K562 (cell line): ENCODE results near the gene AQP6. TPM values are rescaled to one million over a fixed set of nuclear protein-coding genes. Genes with fewer than 3 reads are reported as not detected.

Source experiments
- SAFB ChIP-seq: fragments of 200-400 bp; formaldehyde crosslinking; IDR thresholded peaks from 2 replicates; pipeline ENCODE4 v1.6.1; 2017; ENCODE audit warnings: low read depth, low read length, borderline replicate concordance
- SREBF1 ChIP-seq: fragments of 150-350 bp; IDR thresholded peaks from 2 replicates; pipeline ENCODE4 v1.6.1; 2014; ENCODE audit warnings: antibody characterized with exemption, low read depth, low read length, borderline replicate concordance
- TFAM ChIP-seq: fragments of 250-450 bp; sonication (Bioruptor Pico); conservative IDR thresholded peaks from 2 replicates; pipeline ENCODE4 v1.5.0; 2021; ENCODE audit warnings: mild to moderate bottlenecking, moderate library complexity
- ZEB2 ChIP-seq: fragments of 450-650 bp; IDR thresholded peaks from 2 replicates; pipeline ENCODE4 v1.6.1; 2016
- ZFX ChIP-seq: sonication (generic); formaldehyde crosslinking; IDR thresholded peaks from 2 replicates; pipeline ENCODE4 v1.8.0; 2022; ENCODE audit warnings: mild to moderate bottlenecking, missing genetic modification reagents, moderate library complexity
- polyA plus RNA-seq, 8 experiments: library from polyadenylated mRNA; depleted of rRNA in 4 of 8; stranded (reverse) in 5 of 8; unstranded in 3 of 8; fragments of >200 nt; fragmentation: Nextera tagmentation in 2 of 8; fragmentation: Illumina TruSeq in 1 of 8; extraction: Ambion mirVana in 2 of 8; extraction: Trizol in 1 of 8; gene quantifications; 2 replicates each; pipeline versions ENCODE4 v1.2.1 to v1.2.3, GENCODE V29; 2011 to 2014; ENCODE audit warnings: inconsistent platforms in 1 of 8, missing spikeins in 1 of 8
- total RNA-seq, 7 experiments: library from RNA; depleted of rRNA in 6 of 7; stranded (reverse); fragments of >200 nt in 6 of 7; fragmentation: Illumina TruSeq in 2 of 7; extraction: Trizol in 2 of 7; gene quantifications; 2 replicates each; pipeline versions ENCODE4 v1.2.1 to v1.2.3, GENCODE V29; 2011 to 2021; ENCODE audit warnings: low replicate concordance in 1 of 7
- TF ChIP-seq, protein P1 (sequence below): fragments of 450-650 bp; formaldehyde crosslinking; IDR thresholded peaks from 2 replicates; pipeline ENCODE4 v1.4.0; 2022; ENCODE audit warnings: mild to moderate bottlenecking, moderate library complexity
- TF ChIP-seq, protein P2 (sequence below): fragments of 450-650 bp; IDR thresholded peaks from 2 replicates; pipeline ENCODE4 v1.6.1; 2014; ENCODE audit warnings: low read depth, mild to moderate bottlenecking, moderate library complexity, borderline replicate concordance
- TF ChIP-seq, protein P3 (sequence below): fragments of 200-800 bp; sonication (Bioruptor generic); IDR thresholded peaks from 2 replicates; pipeline ENCODE4 v1.6.1; 2017; ENCODE audit warnings: missing genetic modification characterization, missing compliant biosample characterization
- TF ChIP-seq, protein P4 (sequence below), 3 experiments: fragments of 200-800 bp in 1 of 3; sonication (Bioruptor generic) in 1 of 3; sonication (generic) in 1 of 3; formaldehyde crosslinking in 1 of 3; IDR thresholded peaks; 2 replicates each; pipeline versions ENCODE4 v1.6.1 to v1.8.0; 2016 to 2022; ENCODE audit warnings: mild to moderate bottlenecking in 2 of 3, missing compliant biosample characterization in 2 of 3, missing genetic modification characterization in 2 of 3, missing genetic modification reagents in 1 of 3

Gene AQP6
- total and polyA plus RNA-seq, 9 of the 15 experiments (the other 6 are each of a cell fraction or from before 2014, with no cell fraction given) = 0.05 to 0.12 TPM; not detected in 7

DNA sequence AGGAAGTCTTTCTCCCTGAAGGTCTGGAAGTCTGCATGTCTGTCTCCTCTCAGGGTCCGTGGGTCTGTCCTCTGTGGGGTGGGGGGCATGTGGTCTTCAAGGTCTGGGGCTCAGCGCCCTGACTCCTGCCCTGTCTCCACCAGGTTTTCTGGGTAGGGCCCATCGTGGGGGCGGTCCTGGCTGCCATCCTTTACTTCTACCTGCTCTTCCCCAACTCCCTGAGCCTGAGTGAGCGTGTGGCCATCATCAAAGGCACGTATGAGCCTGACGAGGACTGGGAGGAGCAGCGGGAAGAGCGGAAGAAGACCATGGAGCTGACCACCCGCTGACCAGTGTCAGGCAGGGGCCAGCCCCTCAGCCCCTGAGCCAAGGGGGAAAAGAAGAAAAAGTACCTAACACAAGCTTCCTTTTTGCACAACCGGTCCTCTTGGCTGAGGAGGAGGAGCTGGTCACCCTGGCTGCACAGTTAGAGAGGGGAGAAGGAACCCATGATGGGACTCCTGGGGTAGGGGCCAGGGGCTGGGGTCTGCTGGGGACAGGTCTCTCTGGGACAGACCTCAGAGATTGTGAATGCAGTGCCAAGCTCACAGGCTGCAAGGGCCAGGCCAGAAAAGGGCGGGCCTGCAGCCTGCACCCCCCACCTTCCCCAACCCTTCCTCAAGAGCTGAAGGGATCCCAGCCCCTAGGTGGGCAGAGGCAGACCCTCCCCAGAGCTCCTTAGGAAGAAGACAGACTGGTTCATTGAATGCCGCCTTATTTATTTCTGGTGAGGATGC lies 7.7 kb upstream of the AQP6 start (continued):
- TF ChIP-seq ZFX (CRISPR knock-in tag) (no peak), SREBF1 (no peak), TFAM (CRISPR knock-in tag) (no peak), SAFB (no peak), ZEB2 (no peak)
- TF ChIP-seq, protein P1, sequence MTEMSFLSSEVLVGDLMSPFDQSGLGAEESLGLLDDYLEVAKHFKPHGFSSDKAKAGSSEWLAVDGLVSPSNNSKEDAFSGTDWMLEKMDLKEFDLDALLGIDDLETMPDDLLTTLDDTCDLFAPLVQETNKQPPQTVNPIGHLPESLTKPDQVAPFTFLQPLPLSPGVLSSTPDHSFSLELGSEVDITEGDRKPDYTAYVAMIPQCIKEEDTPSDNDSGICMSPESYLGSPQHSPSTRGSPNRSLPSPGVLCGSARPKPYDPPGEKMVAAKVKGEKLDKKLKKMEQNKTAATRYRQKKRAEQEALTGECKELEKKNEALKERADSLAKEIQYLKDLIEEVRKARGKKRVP (CRISPR knock-in tag) = no peak
- TF ChIP-seq, protein P2, sequence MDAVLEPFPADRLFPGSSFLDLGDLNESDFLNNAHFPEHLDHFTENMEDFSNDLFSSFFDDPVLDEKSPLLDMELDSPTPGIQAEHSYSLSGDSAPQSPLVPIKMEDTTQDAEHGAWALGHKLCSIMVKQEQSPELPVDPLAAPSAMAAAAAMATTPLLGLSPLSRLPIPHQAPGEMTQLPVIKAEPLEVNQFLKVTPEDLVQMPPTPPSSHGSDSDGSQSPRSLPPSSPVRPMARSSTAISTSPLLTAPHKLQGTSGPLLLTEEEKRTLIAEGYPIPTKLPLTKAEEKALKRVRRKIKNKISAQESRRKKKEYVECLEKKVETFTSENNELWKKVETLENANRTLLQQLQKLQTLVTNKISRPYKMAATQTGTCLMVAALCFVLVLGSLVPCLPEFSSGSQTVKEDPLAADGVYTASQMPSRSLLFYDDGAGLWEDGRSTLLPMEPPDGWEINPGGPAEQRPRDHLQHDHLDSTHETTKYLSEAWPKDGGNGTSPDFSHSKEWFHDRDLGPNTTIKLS = no peak
- TF ChIP-seq, protein P3, sequence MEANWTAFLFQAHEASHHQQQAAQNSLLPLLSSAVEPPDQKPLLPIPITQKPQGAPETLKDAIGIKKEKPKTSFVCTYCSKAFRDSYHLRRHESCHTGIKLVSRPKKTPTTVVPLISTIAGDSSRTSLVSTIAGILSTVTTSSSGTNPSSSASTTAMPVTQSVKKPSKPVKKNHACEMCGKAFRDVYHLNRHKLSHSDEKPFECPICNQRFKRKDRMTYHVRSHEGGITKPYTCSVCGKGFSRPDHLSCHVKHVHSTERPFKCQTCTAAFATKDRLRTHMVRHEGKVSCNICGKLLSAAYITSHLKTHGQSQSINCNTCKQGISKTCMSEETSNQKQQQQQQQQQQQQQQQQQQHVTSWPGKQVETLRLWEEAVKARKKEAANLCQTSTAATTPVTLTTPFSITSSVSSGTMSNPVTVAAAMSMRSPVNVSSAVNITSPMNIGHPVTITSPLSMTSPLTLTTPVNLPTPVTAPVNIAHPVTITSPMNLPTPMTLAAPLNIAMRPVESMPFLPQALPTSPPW (CRISPR knock-in tag) = no peak
- TF ChIP-seq, protein P4, sequence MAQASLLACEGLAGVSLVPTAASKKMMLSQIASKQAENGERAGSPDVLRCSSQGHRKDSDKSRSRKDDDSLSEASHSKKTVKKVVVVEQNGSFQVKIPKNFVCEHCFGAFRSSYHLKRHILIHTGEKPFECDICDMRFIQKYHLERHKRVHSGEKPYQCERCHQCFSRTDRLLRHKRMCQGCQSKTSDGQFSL (CRISPR knock-in tag; IDR thresholded peaks at IDR 0.05) = no peak
- TF ChIP-seq, protein P4 (tag; IDR thresholded peaks at IDR 0.05) = no peak
